ENCODE data around the gene LNX1.

Gene LNX1

DNA sequence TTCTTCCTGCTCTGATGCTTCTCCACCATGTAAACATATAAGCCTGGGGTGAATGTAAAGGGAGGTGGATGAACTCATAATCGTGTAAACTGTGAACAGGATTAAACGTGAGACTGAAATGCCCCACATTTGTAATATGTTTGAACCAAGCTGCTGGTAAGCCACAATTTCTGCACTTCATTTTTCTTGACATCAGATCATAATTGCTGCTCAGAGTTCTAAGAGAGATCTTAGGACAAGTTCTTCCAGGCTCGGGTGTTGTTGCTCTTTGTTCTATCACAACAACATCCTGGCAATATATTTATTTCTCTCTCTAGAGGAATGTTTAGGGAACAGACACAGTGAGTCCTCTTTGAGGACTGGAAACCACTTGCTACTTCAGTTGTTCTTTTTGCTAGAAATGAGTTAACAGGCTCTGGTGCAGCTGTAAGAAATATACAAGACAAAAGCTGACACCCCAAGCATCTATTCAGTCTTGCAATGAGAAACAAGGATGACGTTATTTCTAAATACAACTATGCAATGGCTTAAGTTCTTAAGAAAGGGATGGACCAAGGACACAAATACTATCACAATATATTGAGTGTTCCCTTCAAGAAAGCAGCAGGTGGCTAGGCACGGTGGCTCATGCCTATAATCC, 59.6 kb downstream of the LNX1 start:
- no peak for DNase-seq

DNA sequence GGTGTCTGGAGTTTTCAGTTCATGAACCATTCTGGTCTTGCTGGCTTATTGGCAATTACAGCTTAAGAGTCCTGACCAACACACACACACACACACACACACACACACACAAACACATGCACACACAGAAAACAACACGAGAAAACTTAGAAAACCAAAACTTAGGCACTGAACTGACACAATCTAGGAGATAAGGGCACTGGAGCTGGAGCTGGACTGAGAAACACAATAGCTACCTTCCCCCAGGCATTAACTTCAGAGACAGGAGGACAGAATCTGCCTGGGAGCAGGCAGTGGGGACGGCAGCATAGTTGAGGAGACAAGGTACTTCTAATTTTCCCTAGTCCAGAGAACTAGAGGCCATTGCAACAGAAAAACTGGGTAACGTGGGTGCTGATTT, 62.3 kb downstream of the LNX1 start:
- no peak for DNase-seq

DNA sequence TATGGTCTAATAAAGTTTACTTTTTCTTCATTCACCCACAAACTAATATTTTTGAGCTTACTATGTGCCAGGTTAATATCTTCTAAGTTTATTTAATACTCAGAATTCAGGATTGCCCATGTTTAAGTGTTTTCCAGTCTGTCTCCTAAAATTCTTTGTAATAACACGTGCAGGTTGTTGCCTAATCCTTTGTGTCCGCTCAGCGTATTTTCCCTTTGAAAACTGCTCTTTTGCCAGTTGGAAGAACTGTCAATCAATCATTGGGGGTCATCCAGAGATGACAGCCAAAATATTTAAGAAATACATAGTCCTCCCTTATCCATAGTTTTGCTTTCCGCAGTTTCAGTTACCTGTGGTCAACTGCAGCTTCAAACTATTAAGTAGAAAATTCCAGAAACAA, 63.4 kb downstream of the LNX1 start:
- no peak for DNase-seq

DNA sequence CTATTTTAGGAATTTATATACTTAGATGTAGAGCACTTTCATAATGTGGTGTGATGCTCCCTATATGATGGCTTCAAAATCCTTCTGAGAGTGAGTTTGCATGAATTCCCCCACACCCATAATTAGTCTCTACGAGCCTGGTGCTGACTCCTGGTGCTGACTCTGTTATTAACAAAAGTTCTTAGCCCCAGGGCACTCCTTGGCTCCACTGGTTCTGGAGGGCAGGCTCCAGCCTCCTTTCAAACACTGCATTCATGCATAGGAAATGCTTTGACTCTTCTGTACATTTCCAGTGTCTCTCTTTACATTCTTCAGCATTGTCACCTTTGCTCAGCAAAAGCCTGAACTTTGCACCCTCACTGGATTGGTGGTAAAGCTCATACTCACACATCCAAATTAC, 64.0 kb downstream of the LNX1 start:
- no peak for DNase-seq

GRCh38 chr4:53522334-53522733, 69.0 kb downstream of the LNX1 start:
- DNase-seq = no peak

- DNase-seq = no peak
Measured at GRCh38 chr4:53520116-53520515, 71.2 kb downstream of the LNX1 start.

DNA sequence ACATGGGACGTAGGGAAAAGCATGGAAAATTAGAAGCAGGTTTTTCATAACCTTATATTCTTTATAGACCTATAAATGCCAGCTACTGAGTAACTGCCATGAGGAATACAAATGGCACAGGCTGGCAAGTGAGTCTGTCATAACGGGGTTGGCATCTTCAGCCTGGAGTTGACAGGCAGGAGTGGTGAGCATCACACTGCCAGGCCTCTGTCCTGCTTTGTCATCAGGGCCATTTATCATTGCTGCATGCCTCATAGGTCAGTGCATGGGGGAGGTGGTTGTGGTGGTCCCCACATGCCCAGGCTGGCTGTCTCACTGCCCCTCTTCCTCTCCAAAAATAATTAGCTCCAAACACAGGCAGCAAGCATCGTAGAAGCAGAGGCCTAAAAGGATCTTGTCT, 72.5 kb downstream of the LNX1 start:
- DNase-seq = no peak

- DNase-seq = no peak
Measured at GRCh38 chr4:53515076-53515475, 76.2 kb downstream of the LNX1 start.

DNA sequence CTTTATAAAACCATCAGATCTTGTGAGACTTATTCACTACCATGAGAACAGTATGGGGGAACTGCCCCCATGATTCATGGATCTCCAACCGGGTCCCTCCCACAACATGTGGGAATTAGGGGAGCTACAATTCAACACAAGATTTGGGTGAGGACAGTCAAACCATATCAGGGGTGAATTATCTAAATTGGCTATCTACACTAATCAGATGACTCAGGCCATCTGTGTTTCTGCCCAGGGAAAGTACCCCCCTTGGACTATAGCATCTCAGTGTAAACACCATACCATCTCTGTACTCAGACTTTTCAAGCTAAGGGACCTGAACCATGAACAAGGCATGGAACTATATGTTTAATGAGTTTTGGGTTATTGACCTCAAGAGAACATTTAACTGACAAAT, 76.8 kb downstream of the LNX1 start:
- no peak for DNase-seq

DNA sequence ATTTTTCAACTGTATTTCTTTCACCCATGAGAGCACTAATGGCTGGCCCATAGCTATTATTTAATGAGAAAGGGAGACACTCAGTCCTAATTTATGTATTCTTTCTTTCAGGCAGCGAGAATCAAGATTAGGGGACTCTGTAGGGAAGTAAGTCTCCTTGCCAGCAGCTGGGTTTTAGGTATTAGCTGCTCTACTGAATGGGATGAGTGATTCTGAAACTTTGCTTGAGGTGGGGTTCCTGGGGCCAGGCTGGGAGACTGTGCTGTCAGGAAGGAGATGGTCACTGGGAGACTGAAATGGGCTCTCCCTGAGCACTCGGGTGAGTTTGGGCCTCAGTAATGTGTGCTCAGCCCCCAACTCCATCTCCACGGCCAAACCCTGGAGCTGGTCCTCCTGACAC, 78.7 kb downstream of the LNX1 start:
- no peak for DNase-seq

DNA sequence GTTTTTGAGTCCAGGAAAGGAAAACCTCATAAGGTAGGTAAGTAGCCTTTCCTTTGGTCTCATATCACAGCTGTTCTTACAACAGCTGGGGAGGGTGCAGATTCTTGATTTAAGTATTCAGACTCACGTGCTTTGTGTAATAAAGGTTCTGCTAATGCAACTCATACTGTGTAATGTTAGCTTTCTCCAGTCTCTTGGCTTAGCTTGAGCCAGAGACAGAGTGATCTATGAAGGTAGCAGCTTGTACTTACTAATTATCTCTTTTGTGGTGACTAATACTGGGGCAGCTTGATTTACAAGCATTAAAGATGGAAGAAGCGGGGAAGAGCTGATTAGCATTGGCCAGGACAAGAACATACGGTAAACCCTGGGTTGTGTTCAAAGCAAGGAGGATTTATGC, 80.3 kb downstream of the LNX1 start:
- no peak for DNase-seq

DNA sequence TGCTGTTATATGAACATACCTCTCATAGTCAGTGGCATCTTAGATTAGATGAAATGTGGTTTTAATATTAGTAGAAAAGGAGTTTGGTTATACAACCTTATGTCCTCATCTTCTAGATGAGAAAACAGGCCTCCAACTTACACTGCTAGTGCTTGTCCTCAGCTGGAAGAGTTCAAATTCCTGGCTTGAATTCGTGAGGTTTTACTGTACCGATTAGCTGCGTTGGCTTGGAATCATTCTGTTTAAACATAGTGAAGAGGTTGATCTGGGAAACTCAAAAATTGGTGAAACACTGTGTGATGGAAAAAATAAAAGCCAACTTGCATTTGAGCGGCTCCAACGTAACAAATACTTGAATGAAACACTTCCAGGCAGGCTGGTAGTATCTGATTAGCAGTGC, 81.0 kb downstream of the LNX1 start:
- DNase-seq = no peak

- DNase-seq = no peak
Measured at GRCh38 chr4:53508446-53508845, 82.8 kb downstream of the LNX1 start.

DNA sequence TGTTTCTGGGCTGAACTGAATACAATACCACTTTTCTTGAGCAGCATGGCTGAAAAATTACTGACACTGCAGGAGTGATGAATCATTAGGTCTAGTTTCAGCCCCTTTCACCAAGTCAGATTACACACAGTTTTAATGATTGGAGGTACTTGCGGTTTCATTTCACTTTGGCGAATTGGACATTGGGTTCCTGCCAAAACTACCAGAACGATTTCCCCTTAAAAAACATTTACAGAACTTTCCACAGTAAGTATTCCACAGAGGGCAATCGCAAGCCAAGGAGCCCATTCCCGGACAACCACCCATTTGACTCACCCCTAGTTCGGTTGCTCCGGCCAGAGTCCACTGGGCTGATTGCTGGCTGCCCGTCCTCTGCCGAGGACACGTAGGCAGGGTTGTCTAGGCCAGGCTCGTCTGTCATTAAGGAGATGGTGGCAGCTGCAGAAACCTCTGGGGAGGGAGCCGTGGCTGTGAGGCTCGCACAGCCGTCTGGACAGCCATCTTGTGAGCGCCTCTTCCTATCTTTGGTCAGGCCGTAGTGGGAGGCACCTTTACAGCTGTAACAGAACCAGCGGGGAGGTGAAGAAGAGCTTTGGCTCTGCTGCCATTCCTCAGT, 83.5 kb downstream of the LNX1 start:
- no peak for DNase-seq

DNA sequence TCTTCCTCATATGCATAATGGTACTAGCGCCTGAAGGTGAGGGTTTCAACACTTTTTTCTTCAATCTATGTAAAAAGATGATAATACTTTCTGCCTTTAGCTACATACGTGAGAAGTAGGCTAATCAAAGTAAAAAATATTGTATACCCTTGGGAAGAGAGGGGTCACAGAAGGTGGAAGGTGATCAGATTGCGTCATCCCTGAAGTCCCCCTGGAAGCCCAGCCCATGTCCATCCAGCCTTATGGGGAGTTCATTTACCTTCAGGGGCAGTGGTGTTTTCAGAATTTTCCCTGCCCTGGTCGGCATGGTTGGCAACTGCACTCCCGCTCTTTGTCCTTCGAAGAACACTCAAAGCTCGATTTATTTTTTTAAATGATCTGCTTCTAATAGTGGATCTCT, 84.2 kb downstream of the LNX1 start:
- no peak for DNase-seq

- no peak for DNase-seq
Measured at GRCh38 chr4:53505947-53506346, 85.3 kb downstream of the LNX1 start.

DNA sequence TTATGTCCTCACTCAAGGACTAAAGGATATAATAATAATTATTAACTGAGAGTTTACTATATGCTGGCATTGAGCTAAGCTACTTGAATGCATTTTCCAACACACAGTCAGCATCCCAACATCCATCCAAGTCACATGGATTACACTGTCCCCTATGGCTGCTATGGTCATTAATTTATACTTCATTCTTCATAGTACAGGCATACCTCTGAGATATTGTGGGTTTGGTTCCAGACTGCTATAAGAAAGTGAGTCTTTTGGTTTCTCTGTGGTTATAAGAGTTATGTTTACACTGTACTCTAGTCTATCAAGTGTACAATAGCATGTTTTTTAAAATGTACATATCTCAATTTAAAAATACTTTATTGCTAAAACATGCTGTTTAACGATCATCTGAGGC, 89.2 kb downstream of the LNX1 start:
- no peak for DNase-seq

DNA sequence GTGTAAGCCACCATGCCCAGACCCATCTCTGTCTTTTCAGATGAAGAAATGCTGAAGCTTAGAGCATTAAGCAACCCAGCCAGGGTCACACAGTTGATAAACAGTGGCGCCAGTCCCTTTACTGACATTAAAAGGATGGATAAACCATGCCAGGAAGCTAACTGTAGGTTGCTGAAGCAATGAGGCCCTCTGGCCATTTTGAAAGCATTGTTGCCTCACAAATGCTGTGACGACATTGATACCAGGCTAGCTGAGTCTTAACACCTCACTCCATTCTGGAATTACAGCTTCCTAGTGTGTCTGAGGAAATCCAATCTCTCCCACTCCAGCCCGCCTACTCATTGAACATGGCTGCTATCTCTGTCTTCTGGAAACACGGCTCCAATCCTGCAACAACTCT, 89.7 kb downstream of the LNX1 start:
- no peak for DNase-seq

GRCh38 chr4:53500546-53500945, 90.7 kb downstream of the LNX1 start:
- DNase-seq = no peak

- DNase-seq = no peak
Measured at GRCh38 chr4:53499791-53500190, 91.5 kb downstream of the LNX1 start.

DNA sequence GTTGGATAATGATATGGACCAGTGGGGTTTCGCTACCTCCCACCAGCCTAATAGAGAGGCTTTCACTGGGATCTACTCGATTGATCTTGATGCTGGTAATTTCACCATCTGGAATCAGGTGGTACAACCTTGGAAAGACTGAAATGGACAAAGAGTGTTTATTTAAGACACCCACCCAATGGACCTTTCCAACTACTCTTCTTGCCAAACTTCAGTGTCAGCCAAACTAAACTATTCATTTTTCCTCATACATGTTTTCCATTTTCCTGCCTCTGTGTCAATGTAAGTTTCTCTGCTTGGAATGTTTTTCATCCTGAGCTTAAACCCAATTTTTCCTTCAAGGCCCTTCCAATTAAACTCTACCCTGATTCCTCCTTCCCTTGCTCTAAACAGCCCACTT, 92.6 kb downstream of the LNX1 start:
- DNase-seq = no peak

DNA sequence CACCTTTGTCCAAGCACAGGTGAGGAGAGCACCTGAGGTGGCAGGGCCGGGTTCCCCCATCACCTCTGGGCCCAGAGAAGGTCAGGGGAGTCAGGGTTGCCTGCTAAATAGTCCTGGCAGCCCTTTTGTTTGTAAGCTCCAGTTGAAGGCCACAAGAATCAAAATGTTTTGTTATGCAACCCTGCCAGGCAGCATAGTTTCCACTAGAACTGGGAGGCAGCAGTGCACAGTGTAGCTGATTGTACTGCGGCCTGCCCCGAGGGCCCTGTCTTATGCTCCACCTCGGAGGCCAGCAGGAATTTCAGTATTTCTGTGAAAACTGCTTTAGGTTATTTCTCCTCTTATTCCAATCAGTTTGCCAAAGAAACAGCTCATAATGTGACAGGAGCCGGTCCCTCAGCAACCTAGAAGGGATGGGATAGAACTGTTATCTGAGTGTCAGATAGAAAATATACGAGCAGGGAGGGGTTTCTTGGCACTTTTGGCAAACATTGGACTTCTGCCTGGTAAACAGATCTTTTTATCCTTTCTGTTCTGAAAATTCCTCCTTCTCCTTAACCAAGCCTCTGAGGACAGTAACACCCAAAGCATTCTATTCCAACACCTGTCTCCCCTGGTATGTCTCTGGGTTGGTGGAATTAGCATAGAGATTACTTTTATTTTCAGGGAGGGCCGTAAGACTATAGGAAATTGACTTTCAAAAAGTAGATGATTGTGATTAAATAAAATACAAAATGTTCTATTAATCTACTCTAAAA, 93.6 kb downstream of the LNX1 start:
- no peak for DNase-seq

DNA sequence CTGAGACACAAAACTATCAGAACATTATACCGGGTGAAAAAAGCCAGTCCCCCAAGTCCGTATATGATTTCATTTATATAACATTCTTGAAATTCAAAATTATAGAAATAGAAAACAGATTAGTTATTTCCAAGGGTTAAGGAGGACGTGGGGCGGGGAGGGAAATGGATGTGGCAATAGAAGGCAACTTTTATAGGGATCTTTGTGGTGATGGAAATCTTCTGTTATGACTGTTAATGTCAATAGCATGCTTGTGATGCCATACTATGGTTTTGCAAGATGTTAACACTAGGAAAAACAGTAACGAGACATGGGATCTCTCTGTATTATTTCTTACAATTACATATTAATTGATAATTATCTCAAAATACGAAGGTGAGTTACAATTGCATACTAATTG, 96.4 kb downstream of the LNX1 start:
- no peak for DNase-seq

- no peak for DNase-seq
Measured at GRCh38 chr4:53490965-53491622, 100.2 kb downstream of the LNX1 start.

All from CD4-positive, alpha-beta T cell treated with Interferon alpha-2 for 1 hour (primary cell).